Mesodermal cell (in vitro differentiated cells): ENCODE data around the gene DENND4A.

Experiments used
- H3K27ac ChIP-seq: 2 replicates; pipeline ENCODE4 v1.7.0; 2013; ENCODE audit warnings: mild to moderate bottlenecking, low read depth, low read length, moderate library complexity; ENCODE audit not compliant: severe bottlenecking
- H3K36me3 ChIP-seq: 2 replicates; pipeline ENCODE4 v1.7.1; 2013; ENCODE audit warnings: mild to moderate bottlenecking, low read length, moderate library complexity; ENCODE audit not compliant: control insufficient read depth, insufficient read depth
- H3K4me1 ChIP-seq: one replicate; pipeline ENCODE4 v1.7.1; 2013; ENCODE audit warnings: mild to moderate bottlenecking, low read length; ENCODE audit not compliant: insufficient read depth, control insufficient read depth, poor library complexity, severe bottlenecking
- H3K4me3 ChIP-seq: 2 replicates; pipeline ENCODE4 v1.7.0; 2013; ENCODE audit warnings: low read length, control low read depth, mild to moderate bottlenecking; ENCODE audit not compliant: insufficient read depth, poor library complexity, severe bottlenecking; ENCODE audit errors: extremely low read depth
- H3K9me3 ChIP-seq: 2 replicates; pipeline ENCODE4 v1.7.1; 2013; ENCODE audit warnings: mild to moderate bottlenecking, low read length, moderate library complexity; ENCODE audit not compliant: control insufficient read depth
- WGBS, 2 experiments: methylation state at CpG; one replicate each; pipeline ENCODE4 v1.1.5; 2013; ENCODE audit warnings: missing lambda C conversion rate in 2 of 2; ENCODE audit not compliant: insufficient coverage in 2 of 2; 5-methylcytosine and 5-hydroxymethylcytosine counted together

Gene DENND4A

DNA sequence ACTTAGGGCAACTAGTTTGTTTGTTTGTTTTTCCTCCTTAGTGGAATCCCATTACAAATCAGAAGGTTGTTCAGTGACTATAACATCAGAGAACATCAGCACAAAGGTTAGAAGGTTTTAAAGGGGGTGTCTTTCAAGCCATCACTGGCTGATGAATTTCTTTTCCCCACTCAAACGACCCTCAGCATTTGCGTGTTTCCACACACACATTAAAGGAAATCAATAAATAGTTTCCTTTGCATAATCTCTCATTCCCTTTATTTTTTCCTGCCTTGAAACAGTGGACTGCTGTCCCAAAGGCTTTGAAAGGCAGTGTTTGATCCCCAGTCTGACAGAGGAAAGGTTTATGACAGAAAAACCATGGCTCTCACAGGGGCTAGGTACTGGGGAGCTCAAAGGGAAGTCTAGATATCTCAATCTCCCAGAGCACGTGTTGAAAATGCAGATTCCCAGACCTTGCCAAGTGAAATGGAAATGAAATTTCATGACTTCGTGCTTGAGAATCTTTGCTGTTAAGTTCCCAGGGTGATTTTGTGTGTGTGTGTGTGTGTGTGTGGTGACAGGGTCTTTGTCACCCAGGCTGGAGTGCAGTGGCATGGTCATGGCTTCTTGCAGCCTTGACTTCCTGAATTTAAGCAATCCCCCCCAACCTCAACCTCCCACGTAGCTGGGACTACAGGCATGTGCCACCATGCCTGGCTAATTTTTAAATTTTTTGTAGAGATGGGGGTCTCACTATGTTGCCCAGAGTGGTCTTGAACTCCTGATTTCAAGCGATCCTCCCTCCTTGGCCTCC lies 178.9 kb downstream of the DENND4A start:
- WGBS, 2 experiments = 85% methylated on average over 4 of the region's 6 CpGs
- H3K27ac ChIP-seq = no peak overlapping the region
- no peak overlapping the region for H3K4me3 ChIP-seq
- H3K9me3 ChIP-seq = no peaks in the 10 kb centered on the region
- peaks cover 4% of the 10 kb centered on the region for H3K36me3 ChIP-seq
- H3K4me1 ChIP-seq = peaks cover 12% of the 10 kb centered on the region

DNA sequence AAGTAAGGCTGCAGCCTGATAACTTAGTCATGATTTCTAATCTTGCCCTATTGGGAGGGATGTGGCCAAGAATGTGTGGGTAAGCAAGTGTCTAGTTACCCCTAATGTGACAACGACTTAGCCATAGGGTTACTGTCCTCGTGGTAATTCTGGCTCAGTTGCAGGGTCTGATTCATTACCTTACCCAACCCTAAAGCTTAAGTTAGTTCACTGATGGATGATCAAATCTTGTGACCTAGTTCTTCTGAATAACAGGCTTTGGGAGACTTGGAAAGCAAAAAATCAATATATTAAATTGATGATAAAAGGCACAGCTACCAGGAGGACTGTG lies 179.5 kb downstream of the DENND4A start:
- Histone ChIP-seq H3K27ac (no peak overlapping the region), H3K36me3 (peaks cover 4% of the 10 kb centered on the region), H3K4me1 (peaks cover 12% of the 10 kb centered on the region), H3K9me3 (no peaks in the 10 kb centered on the region), H3K4me3 (no peak overlapping the region)
- no CpG with 5 or more reads among the region's 2 CpGs for WGBS, 2 experiments

DNA sequence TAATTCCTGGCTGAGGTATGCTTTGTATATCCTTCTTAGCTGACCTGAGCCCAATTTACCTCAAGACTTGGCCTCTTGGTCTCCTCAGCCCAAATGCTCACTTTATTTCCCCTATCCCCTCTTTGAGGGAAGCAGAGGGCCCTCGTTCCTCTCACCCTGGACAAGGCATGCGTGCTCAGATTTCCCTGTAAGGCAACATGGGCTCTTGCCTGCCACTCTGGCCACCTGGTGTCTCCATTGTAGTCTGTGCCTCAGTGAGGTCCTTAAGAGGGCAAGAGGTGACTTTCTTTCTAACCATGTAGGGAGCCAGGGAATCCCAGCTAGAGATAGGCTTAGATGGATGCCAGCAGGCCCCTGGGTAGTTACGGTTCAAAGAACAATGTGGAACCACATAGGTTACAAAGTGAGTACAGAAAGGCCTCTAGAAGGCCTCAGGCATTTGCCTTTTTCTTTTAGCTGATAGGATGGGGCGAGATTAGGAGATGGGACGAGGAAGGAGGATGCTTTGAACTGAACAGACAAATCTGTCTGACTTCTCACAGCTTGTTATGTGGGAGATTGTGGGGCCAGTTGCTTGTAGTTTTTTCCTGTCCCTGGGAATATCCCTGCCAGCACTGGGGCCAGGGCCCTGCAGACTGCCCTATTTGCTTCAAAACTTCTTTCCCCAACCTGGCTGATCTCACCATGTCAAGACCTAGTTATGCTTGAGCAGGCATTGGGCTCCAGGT lies 180.0 kb downstream of the DENND4A start:
- peak overlapping the region; percentile 86 for H3K4me3 ChIP-seq
- WGBS, 2 experiments = 82 to 91% methylated on average over 3 to 5 of the region's 5 CpGs
- H3K36me3 ChIP-seq = peaks cover 4% of the 10 kb centered on the region
- peaks cover 12% of the 10 kb centered on the region for H3K4me1 ChIP-seq
- H3K9me3 ChIP-seq = no peaks in the 10 kb centered on the region
- H3K27ac ChIP-seq = peak overlapping the region; percentile 94

- H3K36me3 ChIP-seq = peaks cover 4% of the 10 kb centered on the region
- H3K27ac ChIP-seq = peak within 1 kb of the TSS; percentile 94
- H3K4me1 ChIP-seq = peaks cover 12% of the 10 kb centered on the region
- H3K9me3 ChIP-seq = no peaks in the 10 kb centered on the region
- H3K4me3 ChIP-seq = peak within 1 kb of the TSS; percentile 86
- WGBS, 2 experiments = 0 to 2% methylated on average over 54 to 60 of the region's 64 CpGs
These were observed 181.0 kb downstream of the DENND4A start, which contains the start of gene INTS14 for GRCh38 chr15:65610871-65611718. TSS of gene INTS14 (minus strand) at chr15:65611131. CDS start at chr15:65607380, 3,751 bp downstream.
